SU-DHL-6 (cell line): ENCODE results near the gene APOBR.

ENCODE experiments used
- H2AFZ ChIP-seq: fragments of 200-600 bp; sonication (generic); 2 replicates; pipeline ENCODE4 v1.6.1; 2014; ENCODE audit warnings: low read depth, mild to moderate bottlenecking, moderate library complexity, mixed read lengths, antibody characterized with exemption, low read length; ENCODE audit not compliant: severe bottlenecking
- H3F3A ChIP-seq: fragments of 200-600 bp; shearing (Covaris generic); 2 replicates; pipeline ENCODE4 v1.6.0; 2016; ENCODE audit warnings: antibody characterized with exemption, mild to moderate bottlenecking; ENCODE audit not compliant: insufficient read depth
- H3K27ac ChIP-seq: fragments of 200-600 bp; sonication (generic); 2 replicates; pipeline ENCODE4 v1.5.1; 2016; ENCODE audit warnings: low read depth, mild to moderate bottlenecking, low read length, moderate library complexity, mixed read lengths
- H3K27me3 ChIP-seq: fragments of 200-600 bp; sonication (generic), shearing (Covaris generic); 2 replicates; pipeline ENCODE4 v1.6.0; 2014; ENCODE audit warnings: mild to moderate bottlenecking, low read length
- H3K36me3 ChIP-seq: fragments of 200-600 bp; sonication (generic); 2 replicates; pipeline ENCODE4 v1.6.1; 2014; ENCODE audit warnings: mild to moderate bottlenecking, low read length, mixed read lengths
- H3K4me2 ChIP-seq: fragments of 300-600, 200-600 bp; shearing (Covaris generic), sonication (generic); 2 replicates; pipeline ENCODE4 v1.6.0; 2014; ENCODE audit warnings: low read length, low read depth, mild to moderate bottlenecking; ENCODE audit not compliant: poor library complexity, severe bottlenecking
- H3K4me3 ChIP-seq: fragments of 200-600 bp; sonication (generic); 2 replicates; pipeline ENCODE4 v1.5.1; 2014; ENCODE audit warnings: antibody characterized with exemption, low read length, mild to moderate bottlenecking, mixed read lengths; ENCODE audit not compliant: insufficient read depth, poor library complexity, severe bottlenecking
- H3K79me2 ChIP-seq: fragments of 200-600 bp; sonication (generic); 2 replicates; pipeline ENCODE4 v1.6.1; 2014; ENCODE audit warnings: mild to moderate bottlenecking, low read length, moderate library complexity; ENCODE audit not compliant: insufficient read depth
- H3K9ac ChIP-seq: fragments of 200-600 bp; sonication (generic); 2 replicates; pipeline ENCODE4 v1.7.0; 2014; ENCODE audit warnings: mild to moderate bottlenecking, low read length
- H3K9me2 ChIP-seq: fragments of 200-600 bp; sonication (generic); replicated peaks from 2 replicates; pipeline ENCODE4 v1.6.1; 2014; ENCODE audit warnings: low read length; ENCODE audit not compliant: insufficient read depth
- H3K9me3 ChIP-seq: fragments of 200-600 bp; sonication (generic); 2 replicates; pipeline ENCODE4 v1.6.1; 2014; ENCODE audit warnings: low read length, mixed read lengths; ENCODE audit not compliant: insufficient read depth
- H4K20me1 ChIP-seq: fragments of 200-600 bp; sonication (generic); 2 replicates; pipeline ENCODE4 v1.6.1; 2014; ENCODE audit warnings: low read depth, mild to moderate bottlenecking, antibody characterized with exemption, low read length, moderate library complexity, mixed read lengths
- EZH2phosphoT487 ChIP-seq: fragments of 200-600 bp; sonication (generic), shearing (Covaris generic); conservative IDR thresholded peaks from 2 replicates; pipeline ENCODE4 v1.6.1; 2018; ENCODE audit warnings: mild to moderate bottlenecking, antibody characterized with exemption, low read length, moderate library complexity, mixed read lengths
- TF ChIP-seq, protein P1 (sequence below): fragments of 200-600 bp; sonication (generic); IDR thresholded peaks from one replicate; pipeline ENCODE4 v1.5.1; 2017; ENCODE audit warnings: antibody characterized with exemption, mild to moderate bottlenecking, low read length, moderate library complexity; ENCODE audit not compliant: insufficient read depth, poor library complexity, severe bottlenecking

APOBR gene

DNA sequence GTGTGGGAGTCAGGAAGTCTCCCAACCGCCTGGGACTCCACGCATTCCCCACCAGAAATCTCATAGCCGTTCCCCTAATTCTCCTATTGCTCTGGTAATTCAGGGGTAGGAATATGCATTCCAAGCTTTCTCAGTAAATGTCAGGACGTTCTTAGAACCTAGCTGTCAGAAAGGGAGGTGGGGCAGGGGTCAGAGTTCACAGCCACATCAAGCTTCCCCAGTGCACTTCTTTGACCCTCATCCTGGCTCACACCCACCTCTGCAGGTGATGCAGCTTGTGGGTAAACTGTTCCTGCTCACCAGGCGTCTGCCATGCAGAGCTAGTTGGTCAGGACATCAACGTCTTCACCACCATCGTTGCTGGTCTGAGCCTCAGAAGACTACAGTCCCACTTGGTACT is 26.2 kb downstream of the APOBR start:
- Histone ChIP-seq H3K27ac (no peak overlapping the region), H3K79me2 (no peaks in the 10 kb centered on the region), H3K4me2 (no peak overlapping the region), H3K9me3 (no peaks in the 10 kb centered on the region), H3K9ac (no peak overlapping the region), H3K27me3 (no peaks in the 10 kb centered on the region), H2AFZ (no peak overlapping the region), H3K36me3 (no peaks in the 10 kb centered on the region), H3K9me2 (no peaks in the 10 kb centered on the region), H3K4me3 (no peak overlapping the region), H4K20me1 (no peaks in the 10 kb centered on the region), H3F3A (no peaks in the 10 kb centered on the region)
- TF ChIP-seq, protein P1, sequence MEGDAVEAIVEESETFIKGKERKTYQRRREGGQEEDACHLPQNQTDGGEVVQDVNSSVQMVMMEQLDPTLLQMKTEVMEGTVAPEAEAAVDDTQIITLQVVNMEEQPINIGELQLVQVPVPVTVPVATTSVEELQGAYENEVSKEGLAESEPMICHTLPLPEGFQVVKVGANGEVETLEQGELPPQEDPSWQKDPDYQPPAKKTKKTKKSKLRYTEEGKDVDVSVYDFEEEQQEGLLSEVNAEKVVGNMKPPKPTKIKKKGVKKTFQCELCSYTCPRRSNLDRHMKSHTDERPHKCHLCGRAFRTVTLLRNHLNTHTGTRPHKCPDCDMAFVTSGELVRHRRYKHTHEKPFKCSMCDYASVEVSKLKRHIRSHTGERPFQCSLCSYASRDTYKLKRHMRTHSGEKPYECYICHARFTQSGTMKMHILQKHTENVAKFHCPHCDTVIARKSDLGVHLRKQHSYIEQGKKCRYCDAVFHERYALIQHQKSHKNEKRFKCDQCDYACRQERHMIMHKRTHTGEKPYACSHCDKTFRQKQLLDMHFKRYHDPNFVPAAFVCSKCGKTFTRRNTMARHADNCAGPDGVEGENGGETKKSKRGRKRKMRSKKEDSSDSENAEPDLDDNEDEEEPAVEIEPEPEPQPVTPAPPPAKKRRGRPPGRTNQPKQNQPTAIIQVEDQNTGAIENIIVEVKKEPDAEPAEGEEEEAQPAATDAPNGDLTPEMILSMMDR: no peak

DNA sequence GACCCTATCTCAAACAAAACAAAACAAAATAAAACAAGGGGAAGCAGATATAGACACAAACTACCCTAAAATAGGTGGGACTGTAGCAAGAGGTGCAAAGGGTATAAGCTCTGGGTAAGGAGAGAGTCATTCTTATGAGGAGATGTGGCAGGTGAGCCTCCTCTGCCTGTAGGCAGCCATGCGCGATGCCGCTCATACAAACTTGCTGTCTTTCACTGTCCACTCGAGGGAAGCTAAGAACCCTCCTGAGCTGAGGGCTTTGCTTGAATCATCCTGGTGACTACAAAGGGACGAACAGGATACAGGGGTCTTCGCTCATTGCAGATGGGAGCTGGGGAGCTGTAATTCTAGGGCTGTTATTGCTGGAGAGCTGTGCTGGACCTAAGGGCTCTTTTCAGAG is 27.0 kb downstream of the APOBR start:
- Histone ChIP-seq H3K27ac (no peak overlapping the region), H3K9me3 (no peaks in the 10 kb centered on the region), H3K9me2 (no peaks in the 10 kb centered on the region), H2AFZ (no peak overlapping the region), H3K4me3 (no peak overlapping the region), H3K36me3 (no peaks in the 10 kb centered on the region), H3K4me2 (no peak overlapping the region), H3K9ac (no peak overlapping the region), H3K27me3 (no peaks in the 10 kb centered on the region), H3K79me2 (no peaks in the 10 kb centered on the region), H4K20me1 (no peaks in the 10 kb centered on the region), H3F3A (no peaks in the 10 kb centered on the region)
- TF ChIP-seq EZH2phosphoT487: no peak
- TF ChIP-seq, protein P1: no peak

DNA sequence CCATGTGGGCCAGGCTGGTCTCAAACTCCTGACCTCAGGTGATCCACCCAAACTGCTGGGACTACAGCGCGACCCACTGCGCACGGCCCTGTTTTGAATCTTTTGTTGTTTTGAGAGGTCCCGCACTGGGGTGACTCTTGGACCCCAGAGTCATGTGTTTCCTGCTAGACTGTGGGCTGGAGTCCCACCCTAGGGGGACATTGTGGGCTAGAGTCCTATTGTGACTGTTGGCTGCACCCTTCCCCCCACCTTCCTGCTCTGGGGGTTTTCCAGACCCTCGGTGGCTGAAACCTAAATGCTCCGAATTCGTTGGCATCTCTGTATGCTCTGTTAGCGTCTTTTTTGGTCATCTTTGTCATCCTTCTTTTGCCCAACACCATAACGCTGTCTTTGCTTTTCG is 28.3 kb downstream of the APOBR start:
- no peaks in the 10 kb centered on the region for H4K20me1 ChIP-seq
- H3K27ac ChIP-seq: no peak overlapping the region
- no peak overlapping the region for H3K4me2 ChIP-seq
- no peaks in the 10 kb centered on the region for H3K79me2 ChIP-seq
- no peak overlapping the region for H2AFZ ChIP-seq
- TF ChIP-seq, protein P1: no peak
- TF ChIP-seq EZH2phosphoT487: no peak
- H3K9ac ChIP-seq: no peak overlapping the region
- no peaks in the 10 kb centered on the region for H3K9me3 ChIP-seq
- no peaks in the 10 kb centered on the region for H3K36me3 ChIP-seq
- no peak overlapping the region for H3K4me3 ChIP-seq
- H3F3A ChIP-seq: no peaks in the 10 kb centered on the region
- H3K27me3 ChIP-seq: no peaks in the 10 kb centered on the region
- no peaks in the 10 kb centered on the region for H3K9me2 ChIP-seq

DNA sequence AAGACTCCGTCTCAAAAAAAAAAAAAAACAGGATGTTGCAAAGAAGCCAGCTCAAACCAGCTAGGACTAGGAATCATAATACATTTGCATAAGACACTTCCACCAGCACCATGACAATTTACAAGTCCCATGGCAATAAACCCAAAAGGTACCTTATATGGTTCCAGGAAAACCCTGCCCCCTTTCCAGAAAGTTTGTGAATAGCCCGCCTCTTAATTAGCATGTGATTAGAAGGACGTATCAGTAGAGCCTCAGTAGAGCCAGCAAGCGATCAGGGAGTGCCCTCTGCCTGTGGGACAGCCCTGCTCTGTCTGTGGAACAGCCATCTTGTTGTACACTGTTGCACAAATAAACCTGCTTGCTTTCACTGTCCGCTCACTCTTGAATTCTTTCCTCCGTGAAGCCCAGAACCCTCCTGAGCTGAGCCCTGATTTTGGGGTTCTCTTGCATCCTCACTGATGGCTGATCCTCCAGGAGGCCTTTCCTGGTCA is 30.3 kb downstream of the APOBR start:
- Histone ChIP-seq H3K79me2 (no peaks in the 10 kb centered on the region), H3K9me3 (no peaks in the 10 kb centered on the region), H4K20me1 (no peaks in the 10 kb centered on the region), H3K4me2 (no peak overlapping the region), H3K9me2 (no peaks in the 10 kb centered on the region), H3K36me3 (no peaks in the 10 kb centered on the region), H3K4me3 (no peak overlapping the region), H2AFZ (no peak overlapping the region), H3K27ac (no peak overlapping the region), H3F3A (no peaks in the 10 kb centered on the region), H3K27me3 (no peaks in the 10 kb centered on the region), H3K9ac (no peak overlapping the region)
- no peak for TF ChIP-seq EZH2phosphoT487
- TF ChIP-seq, protein P1: no peak
